GM19351 (cell line): ENCODE results near the gene BLOC1S4.
A peak's percentile ranks its signal among the peaks of the same experiment; 100 is the strongest.
"Not testable (repeated sequence)": the region's sequence is repeated elsewhere in the genome, so short reads cannot be mapped to it uniquely, and the experiment has no call there.

Experiments
- ATAC-seq: cut with Tn5 transposase; IDR thresholded peaks from one replicate; pipeline ENCODE4 v1.9.1; 2021; ENCODE audit warnings: mild to moderate bottlenecking, moderate library complexity; ENCODE audit not compliant: unreplicated experiment

The BLOC1S4 gene, protein sequence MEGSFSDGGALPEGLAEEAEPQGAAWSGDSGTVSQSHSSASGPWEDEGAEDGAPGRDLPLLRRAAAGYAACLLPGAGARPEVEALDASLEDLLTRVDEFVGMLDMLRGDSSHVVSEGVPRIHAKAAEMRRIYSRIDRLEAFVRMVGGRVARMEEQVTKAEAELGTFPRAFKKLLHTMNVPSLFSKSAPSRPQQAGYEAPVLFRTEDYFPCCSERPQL

GRCh38 chr4:6716018-6716911 lies at the start of gene BLOC1S4:
BLOC1S4 (plus strand) TSS chr4:6716174; CDS start chr4:6716210, 36 bp downstream.
- ATAC-seq: peak; percentile 76

DNA sequence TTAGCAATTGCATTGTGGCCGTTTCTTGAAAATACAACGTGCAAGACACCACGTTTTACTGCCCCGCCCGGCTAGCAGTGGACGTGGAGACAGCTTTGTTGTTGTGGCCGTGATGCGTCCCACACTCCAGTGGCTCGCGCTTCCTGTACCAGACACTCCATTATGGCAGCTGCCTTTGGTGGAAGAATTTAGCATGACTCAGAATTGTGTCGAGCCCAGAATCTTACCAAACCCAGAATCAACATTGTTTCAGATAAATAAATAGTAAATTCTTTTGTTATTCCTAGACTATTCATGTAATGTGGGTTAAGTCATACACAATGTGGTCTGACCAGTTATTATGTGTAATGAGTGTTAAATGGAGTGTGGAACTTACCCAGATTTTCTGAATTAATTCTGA lies 47.6 kb upstream of the BLOC1S4 start:
- no peak for ATAC-seq

GRCh38 chr4:6671648-6672047 lies 44.3 kb upstream of the BLOC1S4 start:
- no peak for ATAC-seq

- ATAC-seq: no peak
Measured at GRCh38 chr4:6672131-6672530, 43.8 kb upstream of the BLOC1S4 start.

- not testable (repeated sequence) for ATAC-seq
Measured at GRCh38 chr4:6672541-6673190, 43.3 kb upstream of the BLOC1S4 start.

GRCh38 chr4:6673191-6673659 lies 42.7 kb upstream of the BLOC1S4 start:
- ATAC-seq: not testable (repeated sequence)

DNA sequence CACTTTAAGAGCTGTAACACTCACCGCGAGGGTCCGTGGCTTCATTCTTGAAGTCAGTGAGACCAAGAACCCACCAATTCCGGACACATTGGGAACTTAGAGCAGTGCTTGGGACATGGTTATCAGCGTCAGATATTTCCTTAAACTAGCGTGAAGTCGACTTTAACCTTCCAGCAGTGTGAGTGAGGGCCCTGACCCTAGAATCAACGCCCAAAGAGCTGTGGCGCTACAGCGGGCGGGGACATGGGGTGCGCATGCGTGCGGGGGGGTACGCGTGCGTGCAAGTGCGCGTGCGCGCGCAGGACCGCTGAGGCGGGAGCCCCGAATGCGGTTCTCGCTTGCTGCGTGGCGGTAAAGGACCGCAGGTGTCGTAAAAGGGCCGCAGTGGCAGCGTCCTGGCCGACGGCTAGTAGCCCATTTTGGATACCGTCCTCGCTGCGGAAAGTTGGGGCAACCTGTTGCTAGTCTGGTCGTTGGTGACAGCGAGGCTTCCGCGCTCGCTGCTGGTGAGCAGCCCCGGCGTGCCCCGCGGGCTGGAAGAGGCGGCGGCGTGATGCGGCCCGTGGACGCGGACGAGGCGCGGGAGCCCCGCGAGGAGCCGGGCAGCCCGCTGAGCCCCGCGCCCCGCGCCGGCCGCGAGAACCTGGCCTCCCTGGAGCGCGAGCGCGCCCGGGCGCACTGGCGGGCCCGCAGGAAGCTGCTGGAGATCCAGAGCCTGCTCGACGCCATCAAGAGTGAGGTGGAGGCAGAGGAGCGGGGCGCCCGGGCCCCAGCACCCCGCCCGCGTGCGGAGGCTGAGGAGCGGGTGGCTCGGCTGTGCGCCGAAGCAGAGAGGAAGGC lies 42.1 kb upstream of the BLOC1S4 start:
- peak; percentile 75 for ATAC-seq

- ATAC-seq: peak; percentile 46
Measured at GRCh38 chr4:6674500-6675149, 41.3 kb upstream of the BLOC1S4 start.

- no peak for ATAC-seq
Measured at GRCh38 chr4:6676722-6677558, 39.0 kb upstream of the BLOC1S4 start.

DNA sequence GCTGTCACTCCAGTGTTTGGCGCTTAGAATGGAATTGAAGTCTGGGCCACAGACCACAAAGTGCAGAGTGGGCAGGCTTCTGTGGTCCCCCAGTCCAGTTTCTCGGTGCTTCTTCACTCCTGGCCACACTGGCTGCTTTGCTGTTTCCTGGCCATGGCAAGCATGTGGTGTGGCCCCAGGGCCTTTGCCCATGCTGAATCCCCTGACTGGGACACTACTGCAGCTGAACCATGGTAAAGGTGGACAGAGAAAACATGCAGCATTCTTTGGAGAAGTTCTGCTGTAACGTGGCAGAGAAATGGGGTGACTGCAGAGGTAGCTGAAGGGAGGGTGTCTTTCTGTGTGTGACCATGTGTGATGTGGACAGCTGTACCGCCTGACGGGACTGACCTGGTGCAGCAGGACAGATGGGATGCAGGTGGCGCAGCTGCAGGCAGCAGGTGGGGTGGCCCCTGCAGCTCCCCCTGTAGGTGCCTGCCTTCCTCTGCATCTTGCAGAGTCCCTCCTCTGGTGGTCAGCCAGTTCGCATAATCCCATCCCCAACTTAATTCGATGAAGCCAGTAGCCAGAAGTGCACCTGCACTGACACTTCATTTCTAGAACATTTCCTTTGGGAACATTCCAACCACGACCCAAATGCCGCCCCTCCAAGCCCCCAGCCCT lies 35.5 kb upstream of the BLOC1S4 start:
- ATAC-seq: no peak

- ATAC-seq: no peak
Measured at GRCh38 chr4:6681191-6681590, 34.8 kb upstream of the BLOC1S4 start.

DNA sequence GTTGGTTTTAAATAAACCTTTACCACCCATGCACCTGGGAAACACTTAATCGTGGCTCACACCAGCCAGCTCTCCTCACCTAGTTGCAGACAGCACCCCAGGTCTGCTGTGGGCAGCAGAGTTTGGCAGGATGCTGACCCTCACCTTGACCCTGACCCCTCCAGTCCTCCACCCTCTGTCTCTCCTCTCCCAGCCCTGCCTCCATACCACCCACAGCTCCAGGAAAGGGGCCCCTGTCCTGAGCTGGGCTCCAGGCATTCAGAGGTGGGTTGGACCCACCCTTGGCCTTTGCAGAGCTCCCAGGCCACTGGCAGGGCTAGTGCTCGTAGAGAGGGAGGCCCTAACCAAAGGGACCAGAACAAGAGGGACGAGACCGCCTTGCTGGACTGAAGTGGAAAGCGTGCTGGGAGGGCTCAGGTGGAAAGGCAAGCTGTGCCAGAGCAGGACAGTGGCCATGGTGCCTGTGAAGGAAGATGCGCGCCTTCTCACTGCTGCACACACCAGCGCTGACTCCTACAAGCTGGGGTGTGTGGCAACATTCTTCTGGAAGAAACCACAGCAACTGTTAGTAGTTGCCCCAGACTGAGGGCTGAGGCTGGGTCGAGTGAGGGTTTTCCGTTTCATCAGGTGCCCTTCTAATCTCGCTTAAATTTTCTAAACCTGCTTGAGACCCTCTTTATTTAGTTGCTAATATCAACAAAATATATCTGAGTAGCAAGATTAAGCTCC lies 32.9 kb upstream of the BLOC1S4 start:
- no peak for ATAC-seq

GRCh38 chr4:6684656-6685055 lies 31.3 kb upstream of the BLOC1S4 start:
- no peak for ATAC-seq

GRCh38 chr4:6686104-6686787 lies 29.7 kb upstream of the BLOC1S4 start:
- ATAC-seq: no peak

- no peak for ATAC-seq
Measured at GRCh38 chr4:6687947-6688878, 27.8 kb upstream of the BLOC1S4 start.

- ATAC-seq: peak; percentile 98
Measured at GRCh38 chr4:6688879-6689505, 27.0 kb upstream of the BLOC1S4 start.
